CD4-positive, alpha-beta T cell treated with Interleukin-1 beta for 1 hour (primary cell): ENCODE measurements around the gene AFDN.

ENCODE experiments used
- DNase-seq, 2 donors: peaks; one replicate each; pipeline ENCODE4 v3.0.0-alpha.2; 2020 to 2022

The AFDN gene

GRCh38 chr6:167879612-167880011 is 52.9 kb downstream of the AFDN start:
- DNase-seq, result no peak

DNA sequence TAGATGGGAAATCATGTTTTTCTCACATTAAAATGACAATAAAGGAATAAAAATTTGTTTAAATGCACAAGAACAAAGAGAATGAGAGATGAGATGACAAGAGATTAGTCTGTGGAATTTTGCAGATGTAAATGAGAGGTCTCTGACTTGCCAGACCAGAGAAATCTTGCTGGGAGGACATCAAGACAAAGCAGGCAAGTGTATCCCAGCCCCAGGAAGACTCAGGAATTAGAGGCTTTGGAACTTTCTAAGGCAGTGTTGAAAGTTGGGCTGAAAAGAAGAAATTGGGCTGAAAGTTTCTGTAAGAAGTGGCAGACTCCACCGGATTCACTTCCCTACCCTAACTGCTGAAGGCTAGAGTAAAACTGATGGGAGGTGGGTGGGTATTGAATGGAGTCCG is 54.6 kb downstream of the AFDN start:
- DNase-seq, result no peak

DNA sequence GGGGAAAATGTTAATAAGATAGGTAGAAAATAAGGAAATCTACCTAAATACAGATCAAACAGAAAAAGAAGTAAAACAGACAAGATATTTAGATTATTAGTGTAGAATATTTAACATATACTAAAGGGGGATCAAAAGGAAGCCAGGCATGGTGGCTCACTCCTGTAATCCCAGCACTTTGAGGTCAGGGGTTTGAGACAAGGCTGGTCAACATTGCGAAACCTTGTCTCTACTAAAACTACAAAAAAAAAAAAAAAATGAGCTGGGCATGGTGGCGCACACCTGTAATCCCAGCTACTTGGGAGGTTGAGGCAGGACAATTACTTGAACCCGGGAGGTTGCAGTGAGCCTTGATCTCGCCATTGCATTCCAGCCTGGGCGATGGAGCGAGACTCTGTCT is 55.5 kb downstream of the AFDN start:
- DNase-seq, result no peak

DNA sequence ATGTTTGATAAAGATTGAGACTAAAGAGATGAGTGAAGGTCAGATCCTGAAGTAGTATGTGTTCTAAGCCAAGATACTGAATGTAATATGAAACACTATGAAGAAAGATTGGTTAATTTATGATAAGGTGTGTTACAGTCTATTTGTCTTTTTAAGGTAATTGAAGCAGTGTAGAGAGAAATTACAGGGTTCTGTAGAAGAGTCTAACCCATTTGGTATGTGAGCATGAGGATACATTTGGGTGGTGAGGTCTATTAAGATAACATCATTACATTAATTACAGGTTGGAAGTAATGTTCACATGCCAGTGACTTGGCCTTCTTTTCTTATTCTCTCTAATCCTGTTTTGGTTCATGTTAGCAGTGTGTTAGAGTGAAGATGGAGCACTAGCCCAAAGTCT is 61.4 kb downstream of the AFDN start:
- no peak for DNase-seq

GRCh38 chr6:167892835-167893815 is 66.4 kb downstream of the AFDN start:
- DNase-seq, result no peak

GRCh38 chr6:167894965-167895364 is 68.3 kb downstream of the AFDN start:
- no peak for DNase-seq

- no peak for DNase-seq
These were observed 69.9 kb downstream of the AFDN start for GRCh38 chr6:167896648-167897047.

- peak in 1 of 2 donors; percentile 13 for DNase-seq
These were observed 72.1 kb downstream of the AFDN start for GRCh38 chr6:167898673-167899311.

DNA sequence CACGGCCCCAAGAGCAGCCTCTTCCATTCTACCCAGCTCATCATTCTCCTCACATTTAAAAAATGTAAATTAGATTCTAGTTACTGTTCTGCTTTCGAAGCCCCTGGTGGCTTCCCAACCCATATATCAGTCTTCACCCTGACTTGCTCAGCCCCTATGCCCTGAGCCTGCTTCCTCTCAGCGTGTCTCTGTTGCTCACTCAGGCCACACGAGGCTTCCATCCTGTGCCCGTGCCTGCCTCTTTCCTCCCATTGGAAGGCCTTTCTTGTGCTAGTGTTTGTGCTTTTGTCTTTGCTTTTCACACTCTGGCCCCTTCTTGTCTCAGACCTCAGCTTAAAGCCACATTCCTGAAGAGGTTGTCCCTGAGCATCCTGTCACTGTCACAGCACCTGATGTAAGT is 78.1 kb downstream of the AFDN start:
- DNase-seq, result no peak

- DNase-seq, result no peak
These were observed 80.2 kb downstream of the AFDN start for GRCh38 chr6:167906899-167907298.

DNA sequence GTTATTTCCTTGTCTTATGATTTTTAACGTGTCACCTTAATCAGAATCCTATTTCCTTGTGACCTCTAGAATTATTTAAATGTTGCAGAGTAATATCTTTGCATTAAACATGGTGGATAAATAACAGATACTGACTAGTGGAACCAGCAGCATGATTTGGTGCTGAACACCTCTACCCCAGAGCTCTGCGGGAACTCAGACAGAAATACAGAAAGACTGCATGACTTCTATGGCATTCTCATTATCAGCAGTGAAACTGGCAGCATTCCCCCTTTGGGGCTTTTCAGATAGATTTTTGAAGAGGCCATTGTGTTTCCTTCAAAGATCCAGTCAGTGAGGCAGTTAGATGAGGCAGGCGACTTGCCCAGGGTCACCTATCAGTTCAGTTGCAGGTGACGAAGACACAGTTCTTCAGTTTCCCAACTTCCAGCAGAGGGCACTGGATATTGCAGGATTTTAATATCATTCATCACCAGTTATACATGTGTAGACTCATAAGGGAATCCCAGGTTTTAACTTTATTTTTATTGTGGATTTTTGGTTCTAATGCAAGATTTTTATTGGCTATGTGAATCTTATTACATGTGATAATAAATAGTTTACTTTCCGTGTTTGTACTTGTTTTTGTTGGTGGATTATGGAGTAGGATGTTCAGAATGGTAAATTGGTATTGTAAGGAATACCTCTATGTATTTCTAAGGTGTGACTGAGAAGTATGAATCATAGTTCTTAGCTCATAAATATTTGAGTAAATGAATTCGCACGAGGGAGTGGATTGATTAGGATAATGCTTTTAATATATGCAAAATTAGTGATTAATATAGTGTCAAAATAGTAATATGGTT is 81.3 kb downstream of the AFDN start:
- no peak for DNase-seq

DNA sequence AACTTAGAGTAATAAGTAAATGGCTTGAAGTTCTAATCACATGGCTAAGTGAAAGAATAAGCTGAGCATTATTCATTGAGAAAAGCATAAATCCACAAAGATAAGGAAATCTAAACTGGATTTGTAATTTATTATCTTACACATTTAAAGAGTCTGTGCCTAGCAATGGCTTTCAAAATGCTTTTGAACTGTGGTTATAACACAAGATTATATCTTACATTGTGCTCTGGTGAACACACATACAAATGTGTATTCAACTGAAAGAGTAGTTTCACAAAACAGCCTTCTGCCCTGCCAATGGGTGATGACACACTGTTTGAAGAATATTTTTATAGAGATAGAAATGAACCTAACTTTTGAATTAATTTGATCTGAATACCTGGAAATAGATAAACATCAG is 83.3 kb downstream of the AFDN start:
- no peak for DNase-seq

DNA sequence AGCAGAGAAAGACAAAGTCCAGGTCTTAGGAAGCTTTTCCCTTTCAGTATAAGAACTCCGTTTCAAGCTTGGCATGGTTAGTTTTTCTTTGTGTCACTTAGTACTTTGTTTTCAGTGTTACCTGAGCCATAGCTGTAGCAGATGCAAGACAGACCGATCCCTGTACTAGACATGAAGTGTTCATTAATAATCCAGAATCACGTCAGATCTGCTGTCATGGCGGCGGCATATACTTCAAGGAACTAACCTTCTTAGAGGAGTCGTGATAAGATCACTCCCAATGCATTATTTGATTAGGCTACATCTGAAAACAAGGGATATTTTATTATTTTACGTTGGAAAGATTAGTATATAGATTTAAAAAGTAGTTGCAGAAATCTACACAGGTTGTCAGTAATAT is 83.9 kb downstream of the AFDN start:
- DNase-seq, result no peak

GRCh38 chr6:167912494-167912893 is 85.8 kb downstream of the AFDN start:
- no peak for DNase-seq

GRCh38 chr6:167913699-167914098 is 87.0 kb downstream of the AFDN start:
- no peak for DNase-seq

- no peak for DNase-seq
These were observed 88.4 kb downstream of the AFDN start for GRCh38 chr6:167915139-167915538.

- no peak for DNase-seq
These were observed 90.9 kb downstream of the AFDN start for GRCh38 chr6:167917551-167918154.

DNA sequence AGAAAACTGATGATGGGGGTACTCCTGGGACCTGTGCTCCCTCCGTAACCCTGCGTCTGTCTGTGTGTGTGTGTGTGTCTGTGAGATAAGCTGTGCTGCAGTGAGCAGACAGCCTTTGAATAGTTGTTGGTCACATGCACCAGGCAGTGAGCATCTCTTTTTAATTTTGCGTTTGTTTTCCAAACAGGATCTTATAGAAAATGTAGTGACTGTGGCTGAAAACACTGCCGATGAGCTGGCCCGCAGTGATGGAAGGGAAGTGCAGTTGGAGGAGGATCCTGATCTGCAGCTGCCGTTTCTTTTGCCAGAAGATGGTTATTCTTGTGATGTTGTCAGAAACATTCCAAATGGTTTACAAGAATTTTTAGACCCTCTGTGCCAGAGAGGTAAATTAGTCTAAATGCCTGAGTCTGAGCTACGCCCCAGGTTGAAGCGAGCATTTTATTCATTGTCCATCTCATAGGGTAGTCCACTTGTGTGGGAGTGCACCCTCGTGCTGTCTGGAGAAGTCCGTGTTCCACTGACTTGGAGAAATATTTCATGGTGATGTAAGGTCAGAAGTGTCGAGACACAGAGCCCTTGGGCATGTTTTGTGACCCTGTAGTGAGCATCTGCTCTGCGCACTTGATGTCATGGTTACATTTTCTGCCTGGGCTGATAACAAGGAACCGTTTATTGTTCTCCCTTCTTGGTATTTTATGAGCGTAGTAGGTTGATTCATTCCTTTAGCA is 92.0 kb downstream of the AFDN start:
- no peak for DNase-seq

GRCh38 chr6:167919349-167919748 is 92.6 kb downstream of the AFDN start:
- DNase-seq, result no peak

GRCh38 chr6:167920165-167920564 is 93.5 kb downstream of the AFDN start:
- no peak for DNase-seq

DNA sequence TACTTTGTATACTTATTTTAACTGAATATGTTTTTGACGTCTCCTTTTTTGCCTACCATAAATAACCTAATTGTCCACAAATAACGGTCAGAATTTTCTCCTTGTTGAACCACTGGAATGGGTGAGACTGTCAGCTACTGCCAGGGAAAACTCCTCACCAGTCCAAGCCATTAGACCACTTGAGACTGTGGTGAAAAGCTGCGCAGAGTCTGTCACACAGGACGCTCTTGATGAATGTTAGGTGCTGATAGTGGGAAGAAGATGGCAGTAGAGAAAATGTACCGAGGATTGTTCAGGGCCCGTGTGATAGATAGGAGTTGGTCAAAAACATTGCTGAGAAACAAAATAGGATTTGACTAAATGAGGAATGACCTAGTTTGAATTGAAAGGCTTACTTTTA is 95.1 kb downstream of the AFDN start:
- DNase-seq, result no peak

DNA sequence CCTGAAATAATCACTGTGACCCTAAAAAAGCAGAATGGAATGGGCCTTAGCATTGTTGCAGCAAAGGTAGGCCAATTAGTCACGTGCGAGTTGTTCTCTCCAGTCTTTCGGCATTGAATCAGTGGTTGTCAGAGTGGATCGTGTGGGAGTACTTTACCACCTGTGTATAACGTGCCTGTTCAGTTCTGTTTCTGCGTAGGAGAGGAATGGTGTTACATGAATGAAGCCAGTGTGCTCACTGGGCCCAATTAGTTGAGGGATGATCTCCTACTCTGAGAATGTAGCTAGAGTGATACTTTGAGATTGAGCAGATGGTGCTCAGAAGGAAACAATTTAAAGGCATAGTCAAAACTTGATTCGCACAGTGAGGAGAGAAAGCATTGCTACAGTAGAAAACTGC is 98.3 kb downstream of the AFDN start:
- no peak for DNase-seq
